ENCODE measurements around the gene GRN. TPM values are rescaled to one million over a fixed set of nuclear protein-coding genes. Genes with fewer than 3 reads are reported as not detected.

Gene GRN
- total and polyA plus RNA-seq, 2 of the 13 experiments (the other 11 are each of a cell fraction or from before 2014, with no cell fraction given): 86.6 to 143 TPM

DNA sequence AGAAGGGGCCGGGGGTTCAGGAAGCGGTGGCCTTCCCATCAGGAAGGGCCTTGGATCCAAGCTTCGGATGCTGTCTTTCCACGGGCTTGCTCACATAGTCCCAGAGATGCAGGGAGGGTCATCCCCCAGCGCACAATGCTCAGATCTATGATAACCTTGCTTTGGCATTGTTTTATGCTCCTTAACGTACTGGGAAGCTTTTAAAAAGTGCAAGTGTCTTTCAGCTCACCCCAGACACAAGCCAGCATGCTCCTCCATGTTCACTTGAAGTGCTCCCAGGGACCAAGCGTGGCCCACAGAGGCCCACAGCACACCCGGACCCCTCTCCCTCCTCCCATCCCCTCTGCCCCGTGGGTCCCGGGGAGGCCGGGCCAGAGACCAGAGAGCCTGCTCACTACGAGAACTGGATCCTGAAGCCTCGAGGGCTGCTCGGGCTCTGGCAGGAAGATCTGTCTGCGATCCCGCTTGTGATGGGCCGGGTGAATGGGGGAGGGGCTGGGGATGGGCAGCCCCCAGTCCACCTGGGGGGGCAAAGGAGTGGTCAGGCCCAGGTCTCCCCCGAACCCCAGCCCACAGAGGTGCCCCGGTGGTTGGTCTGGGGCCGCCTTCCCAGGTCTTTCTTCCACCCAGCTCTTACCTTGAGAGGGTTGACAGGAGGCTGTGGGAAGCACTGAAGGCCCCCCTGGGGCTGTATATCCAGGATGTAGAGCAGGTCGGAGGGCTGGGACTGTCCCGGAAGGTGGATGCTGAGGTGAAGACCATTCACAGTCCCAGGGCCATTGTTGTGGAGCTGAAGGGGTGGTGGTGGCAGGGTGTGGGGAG lies 30.3 kb downstream of the GRN start:
- no TSS peak for BruUV-seq (replicated peaks)
- peak overlapping the region; percentile 14 to 55 (median 27); a peak in 4 of 6 replicates for H3K4me3 ChIP-seq (replicated peaks in 1 of 3; ENCODE audit: insufficient read depth in 1 of 3, low read depth in 2 of 3, low read length in 3 of 3)
- no peaks in the 10 kb centered on the region for H3K79me2 ChIP-seq (ENCODE audit: insufficient read depth, low read length)
- H3K9ac ChIP-seq (ENCODE audit: insufficient read depth, low read depth, low read length): no peak overlapping the region
- peak overlapping the region; percentile 77 for H3K4me2 ChIP-seq (ENCODE audit: low read depth, low read length)
- H3K36me3 ChIP-seq (replicated peaks in 1 of 2; ENCODE audit: control insufficient read depth in 1 of 2, insufficient read depth in 2 of 2, low read length in 2 of 2): no peaks in the 10 kb centered on the region
- WGBS (ENCODE audit: low lambda C conversion rate): 21% methylated on average over 19 of the region's 22 CpGs
- POLR2A ChIA-PET: interaction anchor here (0.8 to 2.8 kb wide), 5 partner anchors 10 to 128 kb away, joined by 3 to 12 read pairs (median 5); partner anchors contain the start of gene GPATCH8
- DNase-seq (ENCODE audit: low spot score) (no peak), FAIRE-seq (no peak), ATAC-seq (peak; percentile 41)
- H3K27me3 ChIP-seq (ENCODE audit: control insufficient read depth in 1 of 2, insufficient read depth in 2 of 2, low read length in 2 of 2): peaks cover 5 to 21% of the 10 kb centered on the region in 2 experiments; a peak in 4 of 5 replicates
- CTCF ChIA-PET (ENCODE audit: low intra/inter-chr PET ratio, low total read pairs): interaction anchor here (1.3 kb wide), 1 partner anchor 9 kb away, joined by 3 read pairs; no protein-coding TSS in a partner anchor
- no peak overlapping the region for H2AFZ ChIP-seq (ENCODE audit: low read length)
- intact Hi-C loops (cut with micrococcal nuclease; ENCODE audit: unreplicated experiment): no loop called here
- H3K27ac ChIP-seq (ENCODE audit: extremely low read length, insufficient read depth, low read length): no peak overlapping the region
- H3K9me3 ChIP-seq (ENCODE audit: low read length): no peaks in the 10 kb centered on the region
- in situ Hi-C loops (cut with HindIII; ENCODE audit: extremely low pct_ligation_motif_present, low pct_unique_long_range_greater_than_20kb): no loop called here
- peaks cover 58% of the 10 kb centered on the region for H3K4me1 ChIP-seq (ENCODE audit: insufficient read depth, low read length)
- no peaks in the 10 kb centered on the region; the same call in 1 of the 2 replicates for H4K20me1 ChIP-seq (ENCODE audit: insufficient read depth, low read length)
- TF ChIP-seq ZFP36L1 (CRISPR knock-in tag; IDR thresholded peaks at IDR 0.05) (no peak), EEA1 (CRISPR knock-in tag; IDR thresholded peaks at IDR 0.05; ENCODE audit: borderline replicate concordance) (0 out of 2 replicates have a peak, but pooled peaks have one; percentile 13), ZNF891 (CRISPR knock-in tag; IDR thresholded peaks at IDR 0.05) (peak; percentile 48; the same call in 1 of the 2 replicates), HES4 (CRISPR knock-in tag; IDR thresholded peaks at IDR 0.05; ENCODE audit: borderline replicate concordance) (peak; percentile 60; the same call in 1 of the 2 replicates), WIZ (CRISPR knock-in tag; IDR thresholded peaks at IDR 0.05) (0 out of 2 replicates have a peak, but pooled peaks have one; percentile 14), HOXA3 (CRISPR knock-in tag; IDR thresholded peaks at IDR 0.05) (no peak), PRMT3 (CRISPR knock-in tag; IDR thresholded peaks at IDR 0.05; ENCODE audit: borderline replicate concordance, low read depth) (no peak), PHF21A (CRISPR knock-in tag; IDR thresholded peaks at IDR 0.05) (no peak), FOXO1 (CRISPR knock-in tag; IDR thresholded peaks at IDR 0.05) (no peak), ZNF724P (CRISPR knock-in tag; IDR thresholded peaks at IDR 0.05; ENCODE audit: borderline replicate concordance) (no peak), CCDC6 (CRISPR knock-in tag; IDR thresholded peaks at IDR 0.05) (0 out of 2 replicates have a peak, but pooled peaks have one; percentile 34), ZBED4 (CRISPR knock-in tag; IDR thresholded peaks at IDR 0.05; ENCODE audit: borderline replicate concordance) (0 out of 2 replicates have a peak, but pooled peaks have one; percentile 40), RAD51 (IDR thresholded peaks at IDR 0.05; ENCODE audit: borderline replicate concordance) (no peak), MAF1 (CRISPR knock-in tag; IDR thresholded peaks at IDR 0.05; ENCODE audit: borderline replicate concordance) (no peak), PREB (CRISPR knock-in tag; IDR thresholded peaks at IDR 0.05) (no peak), ZNF3 (CRISPR knock-in tag; IDR thresholded peaks at IDR 0.05) (no peak), JUNB (CRISPR knock-in tag; IDR thresholded peaks at IDR 0.05; ENCODE audit: borderline replicate concordance) (no peak), PTBP1 (IDR thresholded peaks at IDR 0.05; ENCODE audit: low read depth, low read length, poor library complexity, severe bottlenecking) (peak; percentile 29)
- TF ChIP-seq, protein P1, sequence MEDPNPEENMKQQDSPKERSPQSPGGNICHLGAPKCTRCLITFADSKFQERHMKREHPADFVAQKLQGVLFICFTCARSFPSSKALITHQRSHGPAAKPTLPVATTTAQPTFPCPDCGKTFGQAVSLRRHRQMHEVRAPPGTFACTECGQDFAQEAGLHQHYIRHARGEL (CRISPR knock-in tag; IDR thresholded peaks at IDR 0.05): no peak
